ENCODE data around the gene TSHZ1. TPM values are rescaled to one million over a fixed set of nuclear protein-coding genes. Genes with fewer than 3 reads are reported as not detected.

TSHZ1 gene, protein sequence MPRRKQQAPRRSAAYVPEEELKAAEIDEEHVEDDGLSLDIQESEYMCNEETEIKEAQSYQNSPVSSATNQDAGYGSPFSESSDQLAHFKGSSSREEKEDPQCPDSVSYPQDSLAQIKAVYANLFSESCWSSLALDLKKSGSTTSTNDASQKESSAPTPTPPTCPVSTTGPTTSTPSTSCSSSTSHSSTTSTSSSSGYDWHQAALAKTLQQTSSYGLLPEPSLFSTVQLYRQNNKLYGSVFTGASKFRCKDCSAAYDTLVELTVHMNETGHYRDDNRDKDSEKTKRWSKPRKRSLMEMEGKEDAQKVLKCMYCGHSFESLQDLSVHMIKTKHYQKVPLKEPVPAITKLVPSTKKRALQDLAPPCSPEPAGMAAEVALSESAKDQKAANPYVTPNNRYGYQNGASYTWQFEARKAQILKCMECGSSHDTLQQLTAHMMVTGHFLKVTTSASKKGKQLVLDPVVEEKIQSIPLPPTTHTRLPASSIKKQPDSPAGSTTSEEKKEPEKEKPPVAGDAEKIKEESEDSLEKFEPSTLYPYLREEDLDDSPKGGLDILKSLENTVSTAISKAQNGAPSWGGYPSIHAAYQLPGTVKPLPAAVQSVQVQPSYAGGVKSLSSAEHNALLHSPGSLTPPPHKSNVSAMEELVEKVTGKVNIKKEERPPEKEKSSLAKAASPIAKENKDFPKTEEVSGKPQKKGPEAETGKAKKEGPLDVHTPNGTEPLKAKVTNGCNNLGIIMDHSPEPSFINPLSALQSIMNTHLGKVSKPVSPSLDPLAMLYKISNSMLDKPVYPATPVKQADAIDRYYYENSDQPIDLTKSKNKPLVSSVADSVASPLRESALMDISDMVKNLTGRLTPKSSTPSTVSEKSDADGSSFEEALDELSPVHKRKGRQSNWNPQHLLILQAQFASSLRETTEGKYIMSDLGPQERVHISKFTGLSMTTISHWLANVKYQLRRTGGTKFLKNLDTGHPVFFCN (N-terminal part only)
- 7.8 to 10.6 TPM (median 8.0 TPM) in 3 replicates for total RNA-seq
- long read RNA-seq, full-length matches to known transcripts = 2 of 3 reads
- long read RNA-seq, partial matches to known transcripts = 0 of 3 reads
- long read RNA-seq, other reads (novel, unspliced or antisense) = 1 of 3 reads

DNA sequence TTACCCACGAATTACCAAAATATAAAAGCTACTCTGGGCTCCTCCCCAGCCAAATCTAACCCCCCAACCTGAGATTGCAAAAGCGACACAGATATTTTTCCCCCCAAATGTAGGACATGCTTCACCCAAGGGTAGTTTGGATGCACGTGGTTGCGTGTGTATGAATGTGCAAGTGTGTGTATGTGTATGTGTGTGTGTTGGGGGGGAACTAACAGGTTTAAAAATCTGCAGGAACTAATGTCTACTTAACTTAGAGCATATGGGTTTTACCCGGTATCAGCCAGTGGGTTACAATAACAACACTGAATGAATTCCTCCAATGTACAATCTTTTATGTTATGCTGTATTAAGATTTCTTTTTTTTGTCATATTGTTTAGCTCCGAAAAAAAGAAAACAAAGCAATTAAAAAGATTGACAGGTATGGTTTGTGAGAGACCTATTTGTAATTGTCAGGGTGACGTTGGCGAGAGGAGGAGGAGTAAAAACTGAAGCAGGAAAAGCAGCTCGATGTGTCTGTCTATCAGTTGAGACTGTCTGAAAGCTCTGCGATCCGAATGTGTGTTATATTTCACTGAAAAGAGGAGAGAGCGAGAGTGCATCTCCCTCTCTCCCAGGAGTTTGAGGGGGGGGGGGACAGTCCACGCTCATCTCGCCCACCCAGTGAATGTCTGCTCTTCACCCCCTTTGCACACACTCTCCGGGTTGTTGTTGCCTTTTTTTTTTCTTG is at the start of gene TSHZ1:
TSS of gene TSHZ1 (plus strand) at position 524 of the 728 bp plus-strand sequence. CDS start 1,080 bp downstream, outside the sequence.
- Mint-ChIP-seq H3K36me3 (ENCODE audit: low read depth) (peaks cover 2% of the 10 kb centered on the region), H3K9me3 (ENCODE audit: low read depth) (no peaks in the 10 kb centered on the region), H3K27me3 (ENCODE audit: low read depth) (peaks cover 16% of the 10 kb centered on the region), H3K4me3 (ENCODE audit: unreplicated experiment) (peak within 1 kb of the TSS; percentile 98), H3K4me1 (ENCODE audit: low read depth) (peaks cover 50% of the 10 kb centered on the region), H3K27ac (ENCODE audit: unreplicated experiment) (peak within 1 kb of the TSS; percentile 87)
- TF ChIP-seq, protein P1, sequence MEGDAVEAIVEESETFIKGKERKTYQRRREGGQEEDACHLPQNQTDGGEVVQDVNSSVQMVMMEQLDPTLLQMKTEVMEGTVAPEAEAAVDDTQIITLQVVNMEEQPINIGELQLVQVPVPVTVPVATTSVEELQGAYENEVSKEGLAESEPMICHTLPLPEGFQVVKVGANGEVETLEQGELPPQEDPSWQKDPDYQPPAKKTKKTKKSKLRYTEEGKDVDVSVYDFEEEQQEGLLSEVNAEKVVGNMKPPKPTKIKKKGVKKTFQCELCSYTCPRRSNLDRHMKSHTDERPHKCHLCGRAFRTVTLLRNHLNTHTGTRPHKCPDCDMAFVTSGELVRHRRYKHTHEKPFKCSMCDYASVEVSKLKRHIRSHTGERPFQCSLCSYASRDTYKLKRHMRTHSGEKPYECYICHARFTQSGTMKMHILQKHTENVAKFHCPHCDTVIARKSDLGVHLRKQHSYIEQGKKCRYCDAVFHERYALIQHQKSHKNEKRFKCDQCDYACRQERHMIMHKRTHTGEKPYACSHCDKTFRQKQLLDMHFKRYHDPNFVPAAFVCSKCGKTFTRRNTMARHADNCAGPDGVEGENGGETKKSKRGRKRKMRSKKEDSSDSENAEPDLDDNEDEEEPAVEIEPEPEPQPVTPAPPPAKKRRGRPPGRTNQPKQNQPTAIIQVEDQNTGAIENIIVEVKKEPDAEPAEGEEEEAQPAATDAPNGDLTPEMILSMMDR (IDR thresholded peaks at IDR 0.05) = no peak
- no peak for DNase-seq (ENCODE audit: low spot score)

DNA sequence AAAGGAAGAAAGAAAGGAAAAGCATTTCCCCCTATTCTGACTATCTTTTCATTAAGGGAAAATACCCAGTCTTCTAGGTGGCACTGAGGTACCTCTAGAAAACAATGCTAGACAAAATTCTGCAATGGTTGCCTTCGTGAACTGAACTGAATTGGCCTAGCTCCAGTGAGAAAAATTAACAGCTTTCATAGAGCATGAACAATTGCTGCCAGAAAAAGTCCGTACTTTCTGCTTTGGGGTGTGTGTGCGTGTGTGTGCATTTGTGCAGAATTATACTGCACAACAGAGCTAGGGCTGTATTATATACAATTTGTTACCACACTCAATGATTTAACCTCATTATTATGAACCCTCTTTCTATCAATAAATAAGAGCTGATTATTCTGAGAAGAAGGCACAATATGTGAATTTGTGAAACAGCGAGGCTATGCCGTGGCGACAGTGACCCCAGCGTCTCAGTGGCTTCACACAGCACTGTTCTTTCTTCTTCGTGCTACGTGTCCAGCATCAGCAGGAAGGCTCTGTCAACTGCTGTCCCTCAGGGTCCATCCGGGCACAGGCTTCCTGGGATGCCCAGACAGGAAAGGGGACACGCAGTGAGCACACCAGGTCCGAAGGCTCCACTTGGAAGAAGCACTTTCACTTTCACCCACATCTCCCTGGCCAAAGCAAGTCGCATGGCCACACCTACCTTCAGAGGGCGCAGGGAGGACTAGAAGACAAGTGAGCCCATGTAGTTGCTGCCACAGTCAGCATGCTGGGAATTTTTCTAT is 49.2 kb upstream of the TSHZ1 start:
- Mint-ChIP-seq H3K36me3 (ENCODE audit: low read depth) (no peaks in the 10 kb centered on the region), H3K27me3 (ENCODE audit: low read depth) (peaks cover 14% of the 10 kb centered on the region), H3K4me1 (ENCODE audit: low read depth) (peaks cover 4% of the 10 kb centered on the region), H3K27ac (ENCODE audit: unreplicated experiment) (no peak overlapping the region), H3K4me3 (ENCODE audit: unreplicated experiment) (no peak overlapping the region), H3K9me3 (ENCODE audit: low read depth) (no peaks in the 10 kb centered on the region)
- DNase-seq (ENCODE audit: low spot score) = no peak
- TF ChIP-seq, protein P1 (IDR thresholded peaks at IDR 0.05) = no peak

DNA sequence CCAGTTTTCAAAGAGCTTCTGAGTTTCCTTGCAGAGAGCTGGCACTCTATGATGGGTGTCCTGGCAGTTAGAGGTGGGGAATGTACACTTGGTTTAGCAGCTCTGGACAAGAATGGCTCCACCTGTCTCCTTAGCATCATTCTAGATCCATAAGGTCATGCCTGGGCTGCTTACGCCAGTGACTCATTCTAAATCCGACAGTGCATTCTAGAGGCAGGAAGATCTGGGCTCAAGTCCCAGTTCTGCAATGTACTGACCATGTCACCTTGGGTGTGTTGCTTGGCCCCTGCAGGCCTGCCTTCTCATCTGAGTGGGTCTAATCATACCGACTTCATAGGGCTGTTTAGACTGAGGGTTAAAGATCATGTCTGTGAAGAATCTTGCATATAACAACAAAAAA is 48.1 kb upstream of the TSHZ1 start:
- no peak overlapping the region for H3K4me3 Mint-ChIP-seq (ENCODE audit: unreplicated experiment)
- no peaks in the 10 kb centered on the region for H3K36me3 Mint-ChIP-seq (ENCODE audit: low read depth)
- TF ChIP-seq, protein P1 (IDR thresholded peaks at IDR 0.05) = no peak

DNA sequence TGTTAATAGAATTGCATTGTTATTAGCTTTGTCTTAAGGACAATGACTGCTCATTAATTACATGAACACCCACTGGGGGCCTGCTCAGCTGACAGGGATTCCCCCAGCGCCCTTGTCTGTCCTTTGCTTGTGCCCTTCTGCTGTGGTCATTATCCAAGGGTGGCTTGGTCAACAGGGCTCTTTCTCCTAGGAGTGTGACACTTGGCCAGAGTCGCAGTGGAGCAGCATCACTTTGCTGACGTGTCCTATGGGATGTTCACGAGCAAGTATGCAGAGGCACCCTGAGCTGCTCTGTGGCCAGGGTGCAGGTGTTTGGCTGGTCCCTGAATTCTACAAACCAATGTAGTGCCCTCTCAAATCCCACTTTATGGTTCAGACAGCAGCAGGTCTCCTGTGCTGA is 47.6 kb upstream of the TSHZ1 start:
- Mint-ChIP-seq H3K27me3 (ENCODE audit: low read depth) (peaks cover 14% of the 10 kb centered on the region), H3K9me3 (ENCODE audit: low read depth) (no peaks in the 10 kb centered on the region), H3K4me3 (ENCODE audit: unreplicated experiment) (no peak overlapping the region), H3K27ac (ENCODE audit: unreplicated experiment) (no peak overlapping the region), H3K4me1 (ENCODE audit: low read depth) (peaks cover 4% of the 10 kb centered on the region), H3K36me3 (ENCODE audit: low read depth) (no peaks in the 10 kb centered on the region)
- DNase-seq (ENCODE audit: low spot score) = no peak
- TF ChIP-seq, protein P1 (IDR thresholded peaks at IDR 0.05) = no peak

More for the DNA sequence above, 48.1 kb upstream of the TSHZ1 start:
- Mint-ChIP-seq H3K27ac (ENCODE audit: unreplicated experiment) (no peak overlapping the region), H3K4me1 (ENCODE audit: low read depth) (peaks cover 4% of the 10 kb centered on the region), H3K27me3 (ENCODE audit: low read depth) (peaks cover 14% of the 10 kb centered on the region), H3K9me3 (ENCODE audit: low read depth) (no peaks in the 10 kb centered on the region)
- no peak for DNase-seq (ENCODE audit: low spot score)

All from chondrocyte (in vitro differentiated cells).